Tibial nerve (tissue), 4 donors: ENCODE data around the gene LCN2. TPM values are rescaled to one million over a fixed set of nuclear protein-coding genes. Genes with fewer than 3 reads are reported as not detected.

Source experiments
- DNase-seq, 2 donors: peaks; one replicate each; pipeline ENCODE4 v3.0.0-alpha.2; 2019; ENCODE audit warnings: low spot score in 2 of 2
- H3K27ac ChIP-seq, 4 donors: fragments of 200-600 bp; sonication (generic) in 3 of 4; one replicate each; pipeline ENCODE4 v1.5.1; 2017 to 2019; ENCODE audit warnings: mild to moderate bottlenecking in 1 of 4
- H3K27me3 ChIP-seq, 2 donors: fragments of 200-600 bp; sonication (generic) in 1 of 2; one replicate each; pipeline versions ENCODE4 v1.5.1 to v1.6.0; 2017 to 2019
- H3K36me3 ChIP-seq, 3 donors: fragments of 200-600 bp; sonication (generic); one replicate each; pipeline ENCODE4 v1.5.1; 2018 to 2019
- H3K4me1 ChIP-seq, 4 donors: fragments of 200-600 bp; sonication (generic) in 3 of 4; one replicate each; pipeline ENCODE4 v1.5.1; 2017 to 2019
- H3K4me3 ChIP-seq, 4 donors: fragments of 200-600 bp; sonication (generic) in 3 of 4; one replicate each; pipeline ENCODE4 v1.5.1; 2017 to 2019; ENCODE audit warnings: mild to moderate bottlenecking in 1 of 4, moderate library complexity in 1 of 4
- H3K9me3 ChIP-seq, 4 donors: fragments of 200-600 bp; sonication (generic) in 3 of 4; one replicate each; pipeline ENCODE4 v1.5.1; 2017 to 2019
- CTCF ChIP-seq, 5 experiments: fragments of 200-600 bp in 3 of 5; fragments of 450-650 bp in 2 of 5; sonication (generic) in 3 of 5; IDR thresholded peaks; one replicate each; pipeline ENCODE4 v1.5.1; 2016 to 2019; ENCODE audit warnings: antibody characterized with exemption in 5 of 5, mild to moderate bottlenecking in 3 of 5, moderate library complexity in 2 of 5
- EP300 ChIP-seq, 2 donors: sonication (generic); formaldehyde crosslinking; IDR thresholded peaks; one replicate each; pipeline ENCODE4 v1.6.1; 2017; ENCODE audit warnings: antibody characterized with exemption in 2 of 2, mild to moderate bottlenecking in 1 of 2
- POLR2A ChIP-seq, 2 donors: fragments of 450-650 bp; IDR thresholded peaks; one replicate each; pipeline ENCODE4 v1.6.1; 2017; ENCODE audit warnings: antibody characterized with exemption in 2 of 2, mild to moderate bottlenecking in 2 of 2, moderate library complexity in 2 of 2
- WGBS, 2 donors: methylation state at CpG; one replicate each; pipeline ENCODE4 v1.1.5; 2018; 5-methylcytosine and 5-hydroxymethylcytosine counted together
- total RNA-seq, 4 donors: library from RNA; depleted of rRNA; stranded (reverse); fragments of >200 nt; gene quantifications; one replicate each; pipeline ENCODE4 v1.1.0, GENCODE V29; 2016

Gene LCN2
- total RNA-seq, 4 donors from 2014 or later: not detected

- no peaks in the 10 kb centered on the region for H3K9me3 ChIP-seq
- H3K27me3 ChIP-seq: no peaks in the 10 kb centered on the region
- peak overlapping the region in 1 of 4 donors; percentile 86 for H3K4me3 ChIP-seq
- 75 to 77% methylated on average over 2 of the region's 2 CpGs for WGBS, 2 donors
- DNase-seq: no peak
- peaks cover 0 to 51% (median 7%) of the 10 kb centered on the region in 3 donors for H3K36me3 ChIP-seq
- no peak overlapping the region for H3K27ac ChIP-seq
- H3K4me1 ChIP-seq: peaks cover 0 to 33% (median 13%) of the 10 kb centered on the region in 4 donors
- TF ChIP-seq EP300 (IDR thresholded peaks at IDR 0.05): no peak
Observed at GRCh38 chr9:128190013-128190412, 40.8 kb downstream of the LCN2 start.

- Histone ChIP-seq H3K9me3 (no peaks in the 10 kb centered on the region), H3K4me1 (peaks cover 0 to 33% (median 13%) of the 10 kb centered on the region in 4 donors), H3K27me3 (no peaks in the 10 kb centered on the region), H3K4me3 (peak overlapping the region; percentile 64 to 92 (median 87)), H3K27ac (peak overlapping the region; percentile 78 to 97 (median 88)), H3K36me3 (peaks cover 0 to 43% (median 7%) of the 10 kb centered on the region in 3 donors)
- no peak for DNase-seq
- WGBS, 2 donors: 18 to 20% methylated on average over 31 of the region's 32 CpGs
- TF ChIP-seq EP300 (IDR thresholded peaks at IDR 0.05) (no peak), CTCF (IDR thresholded peaks at IDR 0.05) (no peak), POLR2A (IDR thresholded peaks at IDR 0.05) (no peak)
Observed at GRCh38 chr9:128190516-128191405, 41.5 kb downstream of the LCN2 start.

- 0 to 1% methylated on average over 33 to 59 of the region's 71 CpGs for WGBS, 2 donors
- peaks cover 0 to 35% (median 7%) of the 10 kb centered on the region in 3 donors for H3K36me3 ChIP-seq
- H3K9me3 ChIP-seq: no peaks in the 10 kb centered on the region
- no peaks in the 10 kb centered on the region for H3K27me3 ChIP-seq
- H3K4me1 ChIP-seq: peaks cover 0 to 33% (median 13%) of the 10 kb centered on the region in 4 donors
- DNase-seq: peak; percentile 57 to 63
- TF ChIP-seq EP300 (IDR thresholded peaks at IDR 0.05): peak in 1 of 2 donors; percentile 24
- peak; percentile 88 to 96 (median 92) for TF ChIP-seq CTCF (IDR thresholded peaks at IDR 0.05)
- peak in 1 of 2 donors; percentile 46 for TF ChIP-seq POLR2A (IDR thresholded peaks at IDR 0.05)
- peak within 1 kb of the TSS; percentile 78 to 97 (median 88) for H3K27ac ChIP-seq
- peak within 1 kb of the TSS; percentile 64 to 92 (median 87) for H3K4me3 ChIP-seq
Observed at GRCh38 chr9:128191406-128192046, 42.3 kb downstream of the LCN2 start, which contains the start of gene CIZ1. CIZ1 (minus strand) TSS chr9:128191572; CDS start chr9:128190857, 715 bp downstream.

- H3K27ac ChIP-seq: peak overlapping the region; percentile 78 to 97 (median 88)
- no peaks in the 10 kb centered on the region for H3K9me3 ChIP-seq
- H3K27me3 ChIP-seq: no peaks in the 10 kb centered on the region
- peak overlapping the region; percentile 64 to 92 (median 87) for H3K4me3 ChIP-seq
- 29 to 41% methylated on average over 30 to 42 of the region's 56 CpGs for WGBS, 2 donors
- DNase-seq: peak; percentile 69 to 71
- peaks cover 0 to 33% (median 13%) of the 10 kb centered on the region in 4 donors for H3K4me1 ChIP-seq
- TF ChIP-seq EP300 (IDR thresholded peaks at IDR 0.05) (peak in 1 of 2 donors; percentile 58), CTCF (IDR thresholded peaks at IDR 0.05) (peak in 3 of 5 experiments; percentile 15 to 52 (median 46)), POLR2A (IDR thresholded peaks at IDR 0.05) (peak in 1 of 2 donors; percentile 49)
- peaks cover 0 to 32% (median 0%) of the 10 kb centered on the region in 3 donors for H3K36me3 ChIP-seq
Observed at GRCh38 chr9:128192601-128193371, 43.5 kb downstream of the LCN2 start.
